Stimulated activated naive CD4-positive, alpha-beta T cell treated with Interleukin-2 at 50 U/mL for 16 hours (primary cell): ENCODE results near the gene EPAS1.

Experiments used
- DNase-seq: peaks from one replicate; lab custom pipeline; 2025; lab: John Stamatoyannopoulos, UW

The EPAS1 gene

GRCh38 chr2:46302005-46302695 lies 4.9 kb downstream of the EPAS1 start:
- no peak for DNase-seq

- DNase-seq = no peak
Measured at GRCh38 chr2:46303233-46303632, 6.0 kb downstream of the EPAS1 start.

DNA sequence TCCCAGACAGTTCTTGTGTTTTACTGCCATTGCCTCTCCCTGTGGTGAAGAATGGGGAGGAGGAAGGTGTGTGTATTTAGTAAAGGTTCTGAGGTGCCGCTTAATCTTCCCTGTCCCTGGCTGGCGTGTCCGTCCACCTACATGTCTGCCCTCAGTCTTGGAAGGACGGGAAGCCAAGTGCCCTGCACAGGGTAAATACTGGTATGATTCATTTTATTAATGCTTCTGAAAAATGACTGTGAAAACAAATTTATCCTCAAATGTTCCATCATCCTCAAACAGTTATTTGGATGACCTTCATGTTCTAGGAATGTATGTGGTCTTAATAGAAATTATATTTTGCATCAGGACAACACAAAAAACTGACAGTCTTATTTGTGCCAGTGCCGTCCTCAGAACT lies 6.6 kb downstream of the EPAS1 start:
- DNase-seq = no peak

DNA sequence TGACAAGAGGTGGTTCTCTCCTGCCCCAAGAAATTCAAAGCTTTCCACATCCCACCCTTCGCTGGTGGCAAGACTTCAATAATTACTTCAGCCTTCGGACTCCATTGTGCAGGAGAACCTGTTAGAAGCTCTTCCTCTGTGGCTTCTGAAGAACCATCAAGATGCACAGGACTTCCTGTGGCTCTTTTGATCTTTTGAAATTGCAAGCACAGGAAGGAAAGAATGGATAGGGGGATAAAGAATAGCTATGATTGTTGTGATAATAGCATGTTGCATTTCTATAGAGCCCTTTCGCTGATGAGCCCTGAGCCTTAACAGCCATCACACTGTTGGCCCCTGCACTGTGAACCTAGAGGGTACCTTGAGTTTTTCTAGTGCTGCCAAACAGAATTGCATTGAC lies 7.4 kb downstream of the EPAS1 start:
- no peak for DNase-seq

DNA sequence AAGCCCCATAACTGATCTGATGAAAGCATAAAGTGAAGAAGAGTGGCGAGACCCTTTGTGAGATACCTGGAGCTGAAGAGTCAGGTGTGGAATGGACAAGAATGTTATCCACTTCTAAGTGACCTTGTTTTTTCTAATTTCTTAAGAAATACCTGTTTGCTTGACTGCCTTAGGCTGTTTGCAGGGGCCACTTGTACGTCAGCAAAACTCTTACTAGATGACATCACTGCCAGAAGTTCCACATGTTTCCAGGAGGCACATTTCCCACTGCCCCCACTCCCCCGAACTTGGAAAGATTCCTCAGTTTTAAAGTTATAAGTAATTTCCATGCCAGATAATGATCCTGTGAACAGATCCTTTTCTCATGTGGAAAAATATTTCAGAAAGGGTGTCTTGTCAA lies 8.0 kb downstream of the EPAS1 start:
- DNase-seq = no peak

GRCh38 chr2:46305767-46306166 lies 8.6 kb downstream of the EPAS1 start:
- no peak for DNase-seq

- DNase-seq = no peak
Measured at GRCh38 chr2:46306330-46306751, 9.1 kb downstream of the EPAS1 start.

DNA sequence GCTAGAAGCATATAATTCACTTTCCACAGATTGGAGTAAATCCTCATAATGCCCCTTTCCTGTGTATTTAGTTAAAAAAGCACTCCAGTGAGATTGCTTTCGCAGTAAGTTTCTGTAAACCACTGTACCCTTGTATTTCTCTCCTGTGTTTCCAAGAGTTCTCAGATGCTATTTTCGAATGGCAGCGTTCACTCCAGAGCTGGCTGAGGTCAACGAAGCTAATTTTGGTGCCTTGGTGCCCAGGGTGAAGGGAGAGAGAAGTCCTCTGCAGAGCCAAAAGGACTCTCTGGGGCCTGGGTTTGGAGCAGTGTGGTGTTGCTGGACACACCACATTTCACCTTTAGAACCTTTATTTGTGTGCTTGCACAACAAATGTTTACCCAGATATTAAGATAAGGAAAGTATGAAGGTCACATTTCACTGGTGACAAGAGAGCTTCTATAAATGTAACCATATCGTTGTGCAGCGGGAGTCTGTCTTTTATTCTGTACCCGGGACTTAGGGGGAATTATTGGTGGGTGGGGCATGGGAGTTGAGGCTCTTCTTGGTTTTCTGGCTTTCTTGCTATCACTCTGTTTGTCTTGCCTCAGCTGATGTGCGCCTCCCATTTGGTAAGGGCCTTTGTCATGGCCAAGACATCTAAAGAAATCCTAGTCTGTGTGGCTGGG lies 9.9 kb downstream of the EPAS1 start:
- DNase-seq = no peak

GRCh38 chr2:46308081-46308480 lies 10.9 kb downstream of the EPAS1 start:
- DNase-seq = no peak

GRCh38 chr2:46308629-46309028 lies 11.4 kb downstream of the EPAS1 start:
- no peak for DNase-seq

GRCh38 chr2:46309052-46309953 lies 12.1 kb downstream of the EPAS1 start:
- no peak for DNase-seq

- no peak for DNase-seq
Measured at GRCh38 chr2:46310446-46310845, 13.2 kb downstream of the EPAS1 start.

DNA sequence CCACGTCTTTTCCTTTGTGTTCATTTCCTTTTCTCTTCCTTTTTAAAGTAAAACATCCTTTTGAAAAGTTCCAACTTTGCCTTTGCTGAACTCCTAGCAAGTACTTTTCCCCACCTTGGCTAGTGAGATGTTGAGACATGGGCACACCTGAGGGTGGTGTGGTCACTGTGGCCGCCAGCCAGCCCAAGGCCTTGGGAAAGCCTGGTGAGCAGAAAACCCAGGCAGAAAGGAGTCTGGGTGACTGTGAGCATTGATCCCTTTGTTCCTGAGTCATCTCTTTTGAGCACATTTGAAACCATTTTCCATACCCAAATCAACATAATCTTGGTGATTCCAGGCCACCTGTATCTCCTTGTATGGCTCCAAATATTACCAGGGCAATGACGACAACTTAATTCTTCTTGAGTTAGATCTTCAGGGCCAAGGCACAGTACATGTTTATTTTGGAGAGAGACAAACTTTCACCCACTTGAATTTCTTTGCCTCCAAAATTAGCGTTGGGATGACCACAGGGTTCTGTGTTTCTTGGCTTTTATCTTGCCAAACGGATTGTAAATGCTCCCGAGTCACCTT lies 14.5 kb downstream of the EPAS1 start:
- no peak for DNase-seq

- no peak for DNase-seq
Measured at GRCh38 chr2:46313063-46313462, 15.9 kb downstream of the EPAS1 start.

- no peak for DNase-seq
Measured at GRCh38 chr2:46314065-46314835, 17.0 kb downstream of the EPAS1 start.

- DNase-seq = no peak
Measured at GRCh38 chr2:46315103-46315890, 18.1 kb downstream of the EPAS1 start.

DNA sequence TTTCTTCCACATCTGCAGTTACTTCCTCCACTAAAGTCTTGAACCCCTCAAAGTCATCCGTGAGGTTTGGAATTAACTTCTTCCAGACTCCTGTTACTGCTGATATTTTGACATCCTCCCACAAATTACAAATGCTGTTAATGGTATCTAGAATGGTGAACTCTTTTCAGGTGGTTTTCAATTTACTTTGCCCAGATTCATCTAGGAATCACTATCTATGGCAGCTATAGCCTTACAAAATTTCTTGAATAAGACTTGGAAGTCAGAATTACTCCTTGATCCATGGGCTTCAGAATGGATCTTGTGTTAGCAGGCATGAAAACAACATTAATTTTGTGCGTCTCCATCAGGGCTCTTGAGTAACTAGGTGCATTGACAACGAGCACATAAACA lies 19.9 kb downstream of the EPAS1 start:
- no peak for DNase-seq

DNA sequence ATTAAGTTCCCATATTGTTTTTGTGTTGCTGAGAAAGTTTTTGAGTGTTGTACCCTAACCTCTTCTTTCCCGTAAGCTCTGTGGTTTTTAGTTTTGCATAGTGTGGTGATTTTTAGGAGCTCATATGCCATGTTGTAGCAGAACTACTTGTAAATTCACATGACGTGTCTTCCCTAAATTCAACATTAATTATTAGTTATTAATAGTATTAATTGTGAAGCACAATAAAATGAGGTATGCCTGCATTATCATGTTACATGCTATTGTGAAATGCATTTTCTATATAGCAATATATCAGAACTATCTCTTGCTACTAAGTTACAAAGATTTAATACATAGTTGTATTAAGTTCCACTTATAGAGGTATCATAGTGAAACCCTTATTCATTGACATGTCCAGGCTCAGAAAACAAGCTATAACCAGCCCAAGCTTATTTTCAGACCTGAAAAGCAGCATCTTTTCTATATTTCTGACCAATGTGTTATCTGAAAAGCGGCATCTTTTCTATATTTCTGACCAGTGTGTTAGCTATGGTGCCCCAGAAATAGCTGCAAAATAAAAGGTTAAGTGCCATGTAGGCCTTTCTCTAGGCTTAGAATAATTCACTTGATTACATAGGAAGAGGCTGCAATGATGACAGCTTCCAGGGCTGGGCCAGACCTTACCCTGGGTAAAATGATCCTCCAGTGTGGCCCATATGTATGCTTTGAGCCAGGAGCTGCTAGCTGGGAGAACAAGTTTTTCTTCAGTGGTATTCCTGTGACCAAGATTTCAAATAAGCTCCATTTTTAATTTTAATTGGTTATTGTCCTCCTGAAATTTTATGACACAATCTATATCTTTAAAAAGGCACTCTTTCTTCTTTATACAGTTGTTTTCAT lies 21.6 kb downstream of the EPAS1 start:
- no peak for DNase-seq

- no peak for DNase-seq
Measured at GRCh38 chr2:46319711-46320110, 22.5 kb downstream of the EPAS1 start.

- no peak for DNase-seq
Measured at GRCh38 chr2:46320141-46320567, 22.9 kb downstream of the EPAS1 start.
